Measurements from ENCODE around the gene NEDD4.

- TF ChIP-seq, protein P1, sequence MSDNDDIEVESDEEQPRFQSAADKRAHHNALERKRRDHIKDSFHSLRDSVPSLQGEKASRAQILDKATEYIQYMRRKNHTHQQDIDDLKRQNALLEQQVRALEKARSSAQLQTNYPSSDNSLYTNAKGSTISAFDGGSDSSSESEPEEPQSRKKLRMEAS (IDR thresholded peaks at IDR 0.05): no peak
- TF ChIP-seq TEAD4 (IDR thresholded peaks at IDR 0.05) (no peak), TAF1 (IDR thresholded peaks at IDR 0.05; ENCODE audit: low read depth) (no peak), EP300 (IDR thresholded peaks at IDR 0.05; ENCODE audit: borderline replicate concordance) (no peak)
These were observed 214.5 kb downstream of the NEDD4 start for GRCh38 chr15:55778932-55779331.

Measured in Ishikawa (cell line).